ENCODE results near the gene SETD5.

The SETD5 gene

GRCh38 chr3:9369508-9369907 lies 27.9 kb upstream of the SETD5 start:
- DNase-seq (ENCODE audit: low read depth, low spot score), result no peak
- Histone ChIP-seq H3K27ac (no peak overlapping the region), H3K36me3 (ENCODE audit: insufficient read depth, low read length) (peaks cover 72% of the 10 kb centered on the region), H3K9me3 (ENCODE audit: low read depth, low read length) (no peaks in the 10 kb centered on the region), H3K9ac (ENCODE audit: insufficient read length) (no peak overlapping the region), H3K4me3 (no peak overlapping the region)
- TF ChIP-seq FOXP2 (optimal IDR thresholded peaks at IDR 0.05; ENCODE audit: control extremely low read depth, extremely low read length, insufficient read depth), result no peak
- TF ChIP-seq POLR2AphosphoS5 (IDR thresholded peaks at IDR 0.05; ENCODE audit: borderline replicate concordance, low read depth, low read length), result no peak
- no peak for TF ChIP-seq EZH2 (IDR thresholded peaks at IDR 0.05)

- no peaks in the 10 kb centered on the region for H3K9me3 ChIP-seq (ENCODE audit: low read depth, low read length)
- TF ChIP-seq FOXP2 (optimal IDR thresholded peaks at IDR 0.05; ENCODE audit: control extremely low read depth, extremely low read length, insufficient read depth) (no peak), POLR2AphosphoS5 (IDR thresholded peaks at IDR 0.05; ENCODE audit: borderline replicate concordance, low read depth, low read length) (no peak), EZH2 (IDR thresholded peaks at IDR 0.05) (no peak)
- DNase-seq (ENCODE audit: low read depth, low spot score), result no peak
- H3K27ac ChIP-seq, result no peak overlapping the region
- no peak overlapping the region for H3K4me3 ChIP-seq
- peaks cover 76% of the 10 kb centered on the region for H3K36me3 ChIP-seq (ENCODE audit: insufficient read depth, low read length)
- no peak overlapping the region for H3K9ac ChIP-seq (ENCODE audit: insufficient read length)
Measured at GRCh38 chr3:9373465-9373864, 23.9 kb upstream of the SETD5 start.

- no peak for TF ChIP-seq EZH2 (IDR thresholded peaks at IDR 0.05)
- no peak for TF ChIP-seq POLR2AphosphoS5 (IDR thresholded peaks at IDR 0.05; ENCODE audit: borderline replicate concordance, low read depth, low read length)
- no peak for TF ChIP-seq FOXP2 (optimal IDR thresholded peaks at IDR 0.05; ENCODE audit: control extremely low read depth, extremely low read length, insufficient read depth)
- Histone ChIP-seq H3K36me3 (ENCODE audit: insufficient read depth, low read length) (peaks cover 64% of the 10 kb centered on the region), H3K27ac (no peak overlapping the region), H3K9ac (ENCODE audit: insufficient read length) (no peak overlapping the region), H3K4me3 (no peak overlapping the region), H3K9me3 (ENCODE audit: low read depth, low read length) (no peaks in the 10 kb centered on the region)
- no peak for DNase-seq (ENCODE audit: low read depth, low spot score)
Measured at GRCh38 chr3:9377981-9378380, 19.4 kb upstream of the SETD5 start.

GRCh38 chr3:9379327-9379726 lies 18.1 kb upstream of the SETD5 start:
- no peak for DNase-seq (ENCODE audit: low read depth, low spot score)
- Histone ChIP-seq H3K9ac (ENCODE audit: insufficient read length) (no peak overlapping the region), H3K4me3 (no peak overlapping the region), H3K27ac (no peak overlapping the region), H3K36me3 (ENCODE audit: insufficient read depth, low read length) (peaks cover 65% of the 10 kb centered on the region), H3K9me3 (ENCODE audit: low read depth, low read length) (no peaks in the 10 kb centered on the region)
- TF ChIP-seq EZH2 (IDR thresholded peaks at IDR 0.05), result no peak
- no peak for TF ChIP-seq POLR2AphosphoS5 (IDR thresholded peaks at IDR 0.05; ENCODE audit: borderline replicate concordance, low read depth, low read length)

GRCh38 chr3:9380014-9380413 lies 17.4 kb upstream of the SETD5 start:
- H3K36me3 ChIP-seq (ENCODE audit: insufficient read depth, low read length), result peaks cover 63% of the 10 kb centered on the region
- TF ChIP-seq POLR2AphosphoS5 (IDR thresholded peaks at IDR 0.05; ENCODE audit: borderline replicate concordance, low read depth, low read length) (no peak), FOXP2 (optimal IDR thresholded peaks at IDR 0.05; ENCODE audit: control extremely low read depth, extremely low read length, insufficient read depth) (no peak), EZH2 (IDR thresholded peaks at IDR 0.05) (no peak)
- DNase-seq (ENCODE audit: low read depth, low spot score), result no peak

GRCh38 chr3:9384141-9384828 lies 13.1 kb upstream of the SETD5 start:
- Histone ChIP-seq H3K9me3 (ENCODE audit: low read depth, low read length) (no peaks in the 10 kb centered on the region), H3K9ac (ENCODE audit: insufficient read length) (no peak overlapping the region), H3K4me3 (no peak overlapping the region), H3K27ac (no peak overlapping the region), H3K36me3 (ENCODE audit: insufficient read depth, low read length) (peaks cover 61% of the 10 kb centered on the region)
- no peak for DNase-seq (ENCODE audit: low read depth, low spot score)
- TF ChIP-seq FOXP2 (optimal IDR thresholded peaks at IDR 0.05; ENCODE audit: control extremely low read depth, extremely low read length, insufficient read depth) (no peak), POLR2AphosphoS5 (IDR thresholded peaks at IDR 0.05; ENCODE audit: borderline replicate concordance, low read depth, low read length) (no peak), EZH2 (IDR thresholded peaks at IDR 0.05) (no peak)

More at GRCh38 chr3:9380014-9380413, 17.4 kb upstream of the SETD5 start:
- no peak overlapping the region for H3K27ac ChIP-seq
- no peak overlapping the region for H3K4me3 ChIP-seq
- H3K9me3 ChIP-seq (ENCODE audit: low read depth, low read length), result no peaks in the 10 kb centered on the region
- no peak overlapping the region for H3K9ac ChIP-seq (ENCODE audit: insufficient read length)

GRCh38 chr3:9385187-9386077 lies 12.0 kb upstream of the SETD5 start:
- no peak overlapping the region for H3K4me3 ChIP-seq
- H3K9ac ChIP-seq (ENCODE audit: insufficient read length), result no peak overlapping the region
- no peaks in the 10 kb centered on the region for H3K9me3 ChIP-seq (ENCODE audit: low read depth, low read length)
- TF ChIP-seq POLR2AphosphoS5 (IDR thresholded peaks at IDR 0.05; ENCODE audit: borderline replicate concordance, low read depth, low read length) (no peak), EZH2 (IDR thresholded peaks at IDR 0.05) (no peak), FOXP2 (optimal IDR thresholded peaks at IDR 0.05; ENCODE audit: control extremely low read depth, extremely low read length, insufficient read depth) (no peak)
- H3K36me3 ChIP-seq (ENCODE audit: insufficient read depth, low read length), result peaks cover 68% of the 10 kb centered on the region
- DNase-seq (ENCODE audit: low read depth, low spot score), result no peak
- H3K27ac ChIP-seq, result peak overlapping the region; percentile 62

- Histone ChIP-seq H3K9me3 (ENCODE audit: low read depth, low read length) (no peaks in the 10 kb centered on the region), H3K4me3 (no peak overlapping the region), H3K27ac (peak overlapping the region; percentile 62), H3K36me3 (ENCODE audit: insufficient read depth, low read length) (peaks cover 73% of the 10 kb centered on the region), H3K9ac (ENCODE audit: insufficient read length) (no peak overlapping the region)
- no peak for TF ChIP-seq POLR2AphosphoS5 (IDR thresholded peaks at IDR 0.05; ENCODE audit: borderline replicate concordance, low read depth, low read length)
- no peak for DNase-seq (ENCODE audit: low read depth, low spot score)
Measured at GRCh38 chr3:9386078-9386459, 11.3 kb upstream of the SETD5 start.

Measured in SK-N-MC (cell line).